Anterior cingulate cortex (tissue), 58 donors: ENCODE data around the gene HMGB2.

Experiments
- DNase-seq, 58 donors: peaks; one replicate each; lab custom pipeline; 2025; lab: John Stamatoyannopoulos, UW

Gene HMGB2

DNA sequence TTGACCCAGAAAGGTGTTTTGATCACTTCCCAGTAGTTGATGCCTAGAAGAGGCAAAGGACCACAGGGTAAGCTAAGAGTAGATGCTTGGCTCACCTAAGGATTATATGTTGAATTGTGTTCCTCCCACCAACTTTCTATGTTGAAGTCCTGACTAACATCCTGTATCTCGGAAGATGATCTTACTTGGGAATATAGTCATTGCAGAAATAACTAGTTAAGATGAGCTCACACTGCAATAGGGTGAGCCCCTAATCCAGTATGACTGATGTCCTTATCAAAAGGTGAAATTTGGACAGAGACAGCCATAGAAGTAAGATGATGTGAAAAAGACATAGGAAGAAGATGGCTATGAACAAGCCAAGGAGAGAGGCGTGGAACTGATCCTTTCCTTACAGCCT lies 3.3 kb upstream of the HMGB2 start:
- no peak for DNase-seq

- DNase-seq = peak in 45 of 58 donors; percentile 10 to 89 (median 59)
Measured at GRCh38 chr4:173334891-173335752, 964 bp upstream of the HMGB2 start.

DNA sequence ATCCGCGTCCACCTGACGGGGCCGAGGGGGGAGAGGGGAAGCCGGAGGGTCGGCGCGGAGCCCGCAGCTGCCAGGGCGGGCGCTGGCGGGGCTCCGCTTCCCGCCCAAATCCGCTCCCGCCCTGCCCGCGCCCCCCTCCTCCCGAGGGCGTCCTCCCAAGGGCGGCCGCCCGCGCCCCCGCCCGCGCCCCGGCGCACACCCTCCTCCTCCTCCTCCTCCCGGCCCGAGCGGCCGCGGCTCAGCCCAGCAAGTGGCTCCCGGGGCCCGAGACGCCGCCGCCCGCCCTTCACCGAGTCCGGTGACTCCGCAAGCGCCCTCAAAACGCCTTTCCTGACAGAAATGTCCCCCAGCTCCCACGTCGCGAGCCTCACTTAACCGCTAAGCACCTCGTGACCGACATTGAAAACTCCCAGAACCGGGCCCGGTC lies 487 bp downstream of the HMGB2 start:
- DNase-seq = peak in 37 of 58 donors; percentile 25 to 76 (median 55)

GRCh38 chr4:173332963-173333657 lies 1.0 kb downstream of the HMGB2 start:
- DNase-seq = peak in 5 of 58 donors; percentile 8 to 44 (median 37)

- no peak for DNase-seq
Measured at GRCh38 chr4:173332021-173332487, 2.1 kb downstream of the HMGB2 start.

GRCh38 chr4:173330590-173330989 lies 3.6 kb downstream of the HMGB2 start:
- no peak for DNase-seq

DNA sequence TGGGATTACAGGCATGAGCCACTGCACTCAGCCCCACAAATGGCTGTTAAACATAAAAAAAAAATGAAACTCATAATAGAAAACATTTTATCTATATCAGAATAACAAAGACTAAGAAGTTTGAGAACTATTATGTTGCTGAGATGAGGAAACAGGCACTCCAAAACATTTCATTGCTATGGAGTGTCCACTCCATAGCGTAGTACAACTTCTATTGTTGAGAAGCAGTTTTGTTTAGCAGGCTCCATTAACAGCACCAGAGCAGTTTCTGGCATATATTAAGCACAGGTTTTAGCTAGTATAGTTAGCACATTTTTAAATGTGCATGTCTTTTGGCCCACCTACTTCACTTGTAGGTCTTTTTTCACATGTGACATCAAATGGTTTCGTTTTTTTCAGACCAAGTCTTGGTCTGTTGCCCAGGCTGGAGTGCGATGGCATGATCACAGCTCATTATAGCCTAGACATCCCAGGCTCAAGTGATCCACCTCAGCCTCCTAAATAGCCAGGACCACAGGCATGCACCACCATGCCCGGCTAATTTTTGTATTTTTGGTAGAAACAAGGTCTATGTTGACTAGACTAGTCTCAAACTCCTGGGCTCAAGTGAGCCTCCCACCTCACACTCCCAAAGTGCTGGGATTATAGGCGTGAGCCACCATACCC lies 5.8 kb downstream of the HMGB2 start:
- no peak for DNase-seq

DNA sequence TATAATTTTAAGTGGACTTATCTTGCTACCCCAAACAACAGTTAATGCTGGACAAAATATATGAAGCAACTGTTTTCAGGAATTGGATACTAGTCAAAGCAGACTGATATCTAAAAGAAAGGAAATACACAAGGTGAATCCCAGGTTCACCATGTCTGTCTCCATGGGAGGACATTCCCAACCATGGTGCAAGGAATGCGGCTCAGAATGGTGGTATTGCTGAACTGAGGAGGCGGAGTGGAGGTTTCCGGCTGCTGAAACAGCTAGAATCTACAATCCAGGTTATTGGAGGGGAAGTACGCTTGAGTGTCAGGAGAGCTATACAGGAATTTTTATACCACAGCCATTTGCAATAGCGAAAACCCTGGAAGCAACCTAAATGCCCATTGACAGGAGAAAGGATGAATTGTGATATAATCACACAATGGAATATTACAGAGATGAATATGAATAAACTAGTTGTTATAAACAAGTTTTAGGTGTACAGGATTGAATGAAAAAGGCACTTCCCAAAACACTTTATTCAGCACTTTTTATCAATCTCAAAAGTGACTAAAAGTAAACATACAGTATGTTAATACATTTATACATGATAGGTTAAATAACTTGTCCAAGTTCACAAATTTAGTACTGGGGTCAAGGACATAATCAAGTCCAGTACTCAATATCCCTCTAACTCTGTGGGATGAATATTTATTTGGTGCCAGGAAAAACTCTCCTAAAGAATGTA lies 9.0 kb downstream of the HMGB2 start:
- DNase-seq = no peak

- DNase-seq = no peak
Measured at GRCh38 chr4:173319696-173320095, 14.5 kb downstream of the HMGB2 start.

DNA sequence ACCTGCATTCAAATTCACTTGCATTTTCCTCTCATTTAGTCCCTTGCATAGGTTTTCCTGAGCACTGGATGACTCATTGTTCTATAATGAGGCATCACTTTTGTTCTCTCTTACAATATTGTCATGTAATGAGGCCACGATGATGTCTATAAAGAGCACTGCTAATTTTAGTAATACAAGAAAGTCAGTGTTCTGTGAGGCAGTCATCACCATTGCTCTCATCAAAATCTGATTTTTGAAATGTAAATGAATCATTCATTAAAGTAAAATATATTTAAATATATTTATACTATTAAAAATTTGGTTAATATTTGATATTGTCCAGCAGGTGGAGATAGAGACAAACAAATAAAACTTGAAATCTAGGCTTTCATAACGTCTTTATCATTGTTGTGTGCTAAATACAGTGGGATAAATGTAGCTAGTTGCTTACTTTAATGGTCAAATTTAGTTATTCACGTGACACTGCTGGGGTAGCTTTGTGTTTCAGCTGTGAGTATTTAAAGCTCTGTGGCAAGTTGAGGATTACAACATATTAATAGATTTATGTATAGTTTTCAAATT lies 15.4 kb downstream of the HMGB2 start:
- DNase-seq = no peak

- DNase-seq = no peak
Measured at GRCh38 chr4:173318240-173318639, 15.9 kb downstream of the HMGB2 start.

DNA sequence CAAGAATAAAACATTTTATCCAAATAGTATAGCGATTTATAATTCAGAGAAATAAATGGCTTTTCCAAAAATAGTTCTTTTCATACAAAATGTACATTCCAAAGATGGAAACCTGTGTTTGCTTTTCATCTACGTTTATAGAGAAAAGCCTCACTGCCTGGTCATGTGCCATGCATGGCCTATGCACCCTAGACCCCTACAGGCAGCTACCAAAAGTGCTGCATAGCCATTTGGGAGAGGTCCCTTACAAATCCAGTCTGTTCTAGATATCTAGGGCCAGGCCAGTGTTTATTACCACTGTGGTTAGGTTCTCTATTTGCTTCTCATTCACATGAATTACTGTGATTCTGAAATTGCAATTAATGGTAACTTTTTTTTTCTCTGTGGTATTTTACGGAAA lies 17.2 kb downstream of the HMGB2 start:
- DNase-seq = no peak

DNA sequence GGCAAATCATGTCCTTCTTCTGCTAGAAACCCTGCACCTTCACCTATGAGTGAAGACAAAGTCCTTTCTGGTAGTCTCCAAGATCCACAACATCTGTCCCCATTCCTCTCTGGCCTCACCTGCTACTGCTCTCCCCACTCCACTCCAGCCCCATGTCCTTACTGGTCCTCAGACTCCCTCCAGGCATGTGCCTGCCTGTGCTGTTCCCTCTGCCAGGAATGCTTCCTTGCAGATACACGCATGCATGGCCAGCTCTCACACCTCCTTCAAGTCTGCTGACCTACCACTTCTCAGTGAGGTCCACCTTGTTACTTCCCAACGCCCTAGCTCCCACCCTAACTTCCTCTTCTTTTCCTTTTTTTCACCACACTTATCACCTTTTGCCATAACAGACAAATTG lies 18.1 kb downstream of the HMGB2 start:
- DNase-seq = no peak

DNA sequence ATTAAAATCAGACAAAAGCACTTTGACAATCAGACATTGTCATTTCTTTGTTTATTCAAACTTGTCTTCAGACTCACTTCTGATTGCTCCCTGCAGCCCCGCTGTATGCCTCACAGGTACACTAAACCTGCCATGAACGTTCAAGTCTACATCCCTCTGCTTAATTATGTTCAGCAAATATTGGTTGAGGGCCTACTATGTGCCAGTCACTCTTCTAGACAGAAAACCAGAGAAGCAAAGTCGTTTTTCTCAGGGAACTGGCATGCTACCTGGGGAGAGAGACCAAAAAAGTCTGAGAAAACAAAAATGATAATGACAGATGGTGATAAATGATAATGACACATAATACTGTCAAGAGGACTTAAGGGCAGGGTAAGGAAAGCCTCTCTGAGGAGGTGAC lies 19.4 kb downstream of the HMGB2 start:
- DNase-seq = no peak

DNA sequence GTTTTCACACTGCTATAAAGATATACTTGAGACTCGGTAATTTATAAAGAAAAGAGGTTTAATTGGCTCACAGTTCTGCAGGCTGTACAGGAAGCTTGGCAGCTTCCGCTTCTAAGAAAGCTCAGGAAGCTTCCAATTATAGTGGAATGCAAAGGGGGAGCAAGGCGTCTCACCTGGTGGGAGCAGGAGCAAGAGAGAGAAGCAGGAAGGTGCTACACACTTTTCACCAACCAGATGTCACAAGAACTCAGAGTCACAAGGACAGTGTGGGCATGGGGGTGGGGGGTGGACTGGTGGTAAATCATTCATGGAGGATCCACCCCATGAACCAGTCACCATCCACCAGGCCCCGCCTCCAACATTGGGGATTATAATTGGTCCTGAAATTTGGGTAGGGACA lies 22.8 kb downstream of the HMGB2 start:
- DNase-seq = no peak

DNA sequence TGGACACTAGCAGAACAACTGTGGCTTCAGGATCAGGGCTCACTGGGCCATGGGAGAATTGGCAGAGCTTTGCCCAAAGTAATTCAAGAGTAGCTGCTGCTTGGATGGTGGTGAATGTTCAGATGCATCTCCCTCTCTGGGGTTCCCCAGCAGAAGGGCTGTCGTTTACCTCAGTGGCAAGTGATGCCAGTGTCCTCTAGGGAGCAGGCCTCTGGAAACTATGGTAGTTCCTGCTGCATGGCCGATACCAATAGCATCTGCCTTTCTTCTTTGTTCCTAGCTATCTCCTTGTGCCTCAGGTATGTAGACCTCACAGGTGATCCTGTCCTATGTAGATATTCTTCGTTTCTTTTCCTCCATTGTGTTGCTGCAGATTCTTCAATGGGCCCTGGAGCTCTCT lies 26.4 kb downstream of the HMGB2 start:
- no peak for DNase-seq

GRCh38 chr4:173301518-173302201 lies 32.5 kb downstream of the HMGB2 start:
- peak in 2 of 58 donors; percentile 6 to 37 for DNase-seq

- DNase-seq = no peak
Measured at GRCh38 chr4:173294444-173294843, 39.7 kb downstream of the HMGB2 start.

DNA sequence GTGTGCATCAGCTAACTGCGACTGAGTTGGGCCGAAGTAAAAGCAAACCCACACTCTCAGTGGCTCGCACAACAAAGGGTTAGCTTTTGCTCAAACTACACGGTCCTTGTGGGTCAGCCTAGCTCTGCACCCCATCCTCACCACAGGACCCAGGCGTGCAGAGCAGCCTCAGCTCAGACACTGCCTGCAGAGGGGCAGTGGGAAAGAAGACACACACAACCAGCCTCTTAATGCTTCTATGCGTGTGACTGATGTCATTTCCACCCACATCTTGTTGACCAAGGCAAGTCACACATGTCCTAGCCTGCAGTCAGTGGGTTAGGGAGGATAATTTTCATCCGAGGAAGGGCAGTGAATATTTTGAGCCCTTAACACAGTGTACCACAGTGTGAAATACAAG lies 40.5 kb downstream of the HMGB2 start:
- no peak for DNase-seq

DNA sequence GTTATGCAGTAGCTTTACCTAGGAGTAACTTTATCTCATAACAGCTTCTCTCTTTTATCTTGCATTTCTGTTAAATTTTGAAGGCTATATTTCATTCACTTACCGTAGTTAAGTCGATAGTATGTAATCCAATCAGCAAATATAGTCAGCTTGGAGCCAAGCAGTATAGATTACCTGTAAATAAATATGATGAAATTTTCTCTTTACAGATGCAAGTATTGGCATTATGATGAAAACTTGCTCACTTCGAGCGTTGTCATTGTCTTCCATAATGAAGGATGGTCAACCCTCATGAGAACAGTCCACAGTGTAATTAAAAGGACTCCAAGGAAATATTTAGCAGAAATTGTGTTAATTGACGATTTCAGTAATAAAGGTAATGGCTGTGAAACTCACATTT lies 42.3 kb downstream of the HMGB2 start:
- no peak for DNase-seq
